GM19025 (cell line): Measurements from ENCODE around the gene RAB25.
"Not testable (repeated sequence)": the region's sequence is repeated elsewhere in the genome, so short reads cannot be mapped to it uniquely, and the experiment has no call there.

ENCODE experiments used
- ATAC-seq: cut with Tn5 transposase; IDR thresholded peaks from one replicate; pipeline ENCODE4 v1.9.1; 2021; ENCODE audit warnings: mild to moderate bottlenecking, low read depth, moderate library complexity; ENCODE audit not compliant: unreplicated experiment

RAB25 gene

DNA sequence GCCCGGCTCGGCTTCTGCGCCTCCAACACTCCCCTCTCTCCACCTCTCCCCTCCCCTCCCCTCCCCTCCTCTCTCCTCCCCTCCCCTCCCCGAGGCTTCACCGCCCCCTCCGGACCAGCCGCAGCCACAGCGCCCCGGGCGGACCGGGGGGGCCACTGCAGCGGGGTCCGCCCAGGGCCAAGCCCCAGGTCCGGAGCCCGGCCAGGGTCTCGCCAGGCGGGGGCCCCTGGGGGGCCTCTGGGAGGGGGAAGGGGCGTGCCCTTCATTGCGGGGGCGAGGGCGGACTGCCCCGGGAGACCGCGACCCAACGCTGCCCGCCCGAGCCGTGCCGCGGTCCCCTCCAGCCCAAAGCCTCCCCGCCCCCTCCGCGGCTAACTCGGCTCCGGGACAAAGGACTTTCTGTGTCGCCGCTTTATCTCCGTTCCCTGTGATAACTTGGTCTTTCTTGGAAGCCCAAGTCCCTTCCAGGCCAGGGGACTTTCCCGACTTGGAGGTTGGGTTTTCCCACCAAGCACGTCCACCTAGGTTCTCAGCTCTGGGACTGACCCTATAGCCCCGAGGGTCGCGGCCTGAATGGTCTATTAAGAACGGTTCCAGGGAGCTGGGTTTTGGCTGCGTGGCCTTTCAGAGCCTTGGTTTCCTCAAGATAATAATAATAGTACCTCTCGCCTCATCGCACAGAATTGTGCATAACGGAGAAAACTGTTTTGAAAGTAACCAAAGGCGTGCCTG is 7.0 kb upstream of the RAB25 start, which contains the start of gene UBQLN4:
Gene UBQLN4, minus strand, starts transcription at position 31 of the 732 bp plus-strand sequence. CDS start 97 bp downstream, outside the sequence.
- peak; percentile 42 for ATAC-seq

DNA sequence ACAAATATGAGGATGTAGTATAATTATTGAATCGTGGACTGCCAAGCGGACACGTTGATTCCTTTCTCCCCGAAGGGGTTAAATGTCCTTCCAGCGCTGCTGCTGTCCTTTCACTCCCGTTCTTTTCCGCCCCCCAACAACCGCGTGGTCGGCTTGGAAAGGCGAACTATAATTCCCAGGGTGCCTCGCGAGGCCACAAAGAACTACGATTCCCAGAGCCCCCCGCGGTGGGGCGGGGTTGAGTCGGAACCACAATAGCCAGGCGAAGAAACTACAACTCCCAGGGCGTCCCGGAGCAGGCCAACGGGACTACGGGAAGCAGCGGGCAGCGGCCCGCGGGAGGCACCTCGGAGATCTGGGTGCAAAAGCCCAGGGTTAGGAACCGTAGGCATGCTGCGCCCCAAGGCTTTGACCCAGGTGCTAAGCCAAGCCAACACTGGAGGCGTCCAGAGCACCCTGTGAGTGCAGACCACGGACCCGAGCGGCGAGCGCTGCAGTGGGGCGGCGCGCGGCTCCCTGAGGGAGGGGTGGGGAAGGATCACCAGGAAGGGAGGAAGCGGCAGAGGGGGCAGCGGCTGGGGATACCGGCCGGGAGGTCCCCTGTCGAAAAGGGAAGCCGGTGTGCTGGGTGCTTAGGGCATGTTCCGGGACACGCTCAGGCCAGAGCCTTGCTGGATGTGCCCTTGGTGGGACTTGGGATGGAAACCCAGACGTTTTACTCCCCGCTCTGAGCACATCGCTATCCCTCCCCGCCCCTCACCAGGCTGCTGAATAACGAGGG is 6.3 kb upstream of the RAB25 start, which contains the start of gene LAMTOR2:
Gene LAMTOR2, plus strand, starts transcription at position 283 of the 781 bp plus-strand sequence. Its CDS starts 108 bp downstream, at position 391.
- peak; percentile 68 for ATAC-seq

DNA sequence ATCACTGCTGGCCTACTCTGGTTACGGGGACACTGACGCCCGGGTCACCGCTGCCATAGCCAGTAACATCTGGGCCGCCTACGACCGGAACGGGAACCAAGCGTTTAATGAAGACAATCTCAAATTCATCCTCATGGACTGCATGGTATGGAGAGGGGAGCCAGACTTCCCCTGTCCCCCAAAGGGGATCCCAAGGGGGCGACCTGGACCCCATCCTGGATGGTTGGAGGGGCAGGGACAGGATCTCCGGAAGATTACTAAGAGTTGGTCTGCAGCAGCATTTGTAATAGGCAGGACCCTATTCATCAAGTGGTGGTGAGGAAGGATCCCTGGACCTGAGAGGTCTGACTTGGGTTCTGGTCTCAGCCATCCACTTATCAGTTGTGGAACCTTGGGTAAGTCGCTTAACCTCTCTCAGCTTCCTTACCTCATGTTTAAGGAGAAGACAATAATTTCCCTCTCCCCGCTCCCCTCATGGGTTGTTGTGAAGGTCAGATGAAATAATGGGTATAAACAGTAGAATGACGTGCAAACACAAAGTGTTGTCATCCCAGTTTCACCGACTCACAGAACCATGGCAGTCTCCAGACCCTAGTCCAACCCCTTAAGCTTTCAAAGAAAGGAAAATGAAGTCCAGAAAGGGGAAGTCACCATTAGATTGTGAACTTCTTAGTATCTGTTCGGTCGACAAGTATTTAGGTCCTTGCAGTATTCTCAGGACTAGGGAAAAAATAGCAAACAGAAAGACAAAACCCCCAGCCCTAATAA is 5.5 kb upstream of the RAB25 start:
- no peak for ATAC-seq

DNA sequence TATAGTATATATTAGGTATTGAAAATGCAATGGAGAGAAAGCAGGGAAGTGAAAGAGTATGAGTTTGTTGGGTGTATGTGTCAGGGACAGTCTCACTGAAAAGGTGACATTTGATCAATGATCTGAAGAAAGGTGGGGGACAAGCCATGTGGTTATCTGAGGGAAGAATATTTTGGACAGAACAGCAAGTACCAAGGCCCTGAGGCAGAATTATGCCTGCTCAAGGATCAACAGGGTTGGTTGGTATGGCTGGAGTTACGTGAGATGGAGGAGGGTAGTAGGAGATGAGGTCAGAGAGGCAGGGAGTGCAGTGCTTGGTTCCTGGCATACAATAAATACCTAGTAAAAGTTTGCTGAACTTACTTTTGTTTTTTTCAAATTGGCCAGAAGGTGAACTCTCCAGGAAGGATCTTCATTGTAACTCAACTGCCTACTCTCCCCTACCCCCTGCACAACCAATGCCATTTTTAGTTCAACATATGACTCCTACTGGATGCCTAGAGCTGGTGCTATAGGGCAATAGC is 4.6 kb upstream of the RAB25 start:
- no peak for ATAC-seq

DNA sequence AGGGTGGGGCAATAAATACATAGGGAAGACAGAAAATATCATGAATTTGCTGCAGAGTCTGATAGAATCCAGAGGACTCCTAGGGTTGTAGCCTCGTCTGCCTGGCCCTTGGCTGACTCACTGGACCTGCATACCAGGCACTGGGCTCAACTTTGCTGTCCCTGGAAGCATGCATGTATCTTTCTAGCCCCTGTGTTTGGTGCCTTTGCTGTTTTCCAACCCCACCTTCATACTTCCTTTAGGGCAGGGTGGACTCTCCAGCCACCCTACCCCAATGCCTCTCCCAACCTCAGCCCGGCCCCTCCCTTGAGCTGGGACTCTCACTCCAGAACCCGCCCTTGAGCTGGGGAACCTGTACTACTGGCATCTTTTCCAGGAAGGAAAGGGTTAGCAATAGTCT is 1.2 kb downstream of the RAB25 start:
- ATAC-seq = no peak

DNA sequence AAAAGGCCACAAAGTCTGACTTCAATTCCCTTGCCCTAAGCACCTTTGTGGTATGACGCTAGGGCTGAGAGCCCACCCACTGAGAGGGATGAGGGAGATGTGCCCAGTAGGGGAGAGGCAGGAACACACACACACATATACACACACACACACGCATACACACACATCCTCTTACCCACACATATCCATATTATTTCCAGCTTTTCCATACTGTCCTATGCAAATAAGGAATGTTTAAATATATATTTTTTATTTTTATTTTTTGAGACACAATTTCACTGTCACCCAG is 3.0 kb downstream of the RAB25 start:
- ATAC-seq = no peak

DNA sequence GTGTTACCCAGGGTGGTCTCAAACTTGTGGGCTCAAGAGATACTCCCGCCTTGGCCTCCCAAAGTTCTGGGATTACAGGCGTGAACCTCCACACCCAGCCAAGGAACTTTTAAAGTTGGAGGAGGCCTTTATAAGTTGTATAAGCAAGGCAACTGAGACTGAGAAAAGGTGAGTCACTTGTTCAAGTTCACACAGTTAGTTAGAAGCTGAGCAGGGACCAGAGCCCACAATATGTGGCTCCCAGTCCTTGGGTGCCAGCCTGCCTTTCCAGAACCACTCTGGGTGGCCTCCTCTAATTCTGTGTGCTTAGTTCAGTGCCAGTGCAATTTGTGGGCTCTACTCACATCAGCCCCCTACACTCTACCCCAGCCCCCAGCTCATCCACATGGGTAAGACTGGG is 3.7 kb downstream of the RAB25 start:
- ATAC-seq = no peak

DNA sequence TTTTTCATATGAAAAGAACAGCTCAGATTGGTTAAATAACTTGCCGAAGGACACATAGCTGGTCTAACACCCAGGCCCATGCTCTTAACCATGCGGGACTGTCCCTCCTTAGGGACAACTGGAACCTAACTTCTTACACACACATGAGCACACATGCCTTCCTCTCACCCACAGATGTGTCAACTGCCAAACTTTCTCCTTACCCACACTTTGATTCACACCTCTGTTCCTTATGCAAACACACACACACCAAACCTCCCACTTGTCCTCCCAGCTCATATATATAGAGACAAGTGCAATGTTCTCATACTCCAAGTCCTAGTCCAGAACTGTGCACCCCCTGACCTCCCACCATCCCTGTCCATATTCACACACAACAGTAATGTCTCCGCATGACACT is 4.3 kb downstream of the RAB25 start:
- ATAC-seq = no peak

DNA sequence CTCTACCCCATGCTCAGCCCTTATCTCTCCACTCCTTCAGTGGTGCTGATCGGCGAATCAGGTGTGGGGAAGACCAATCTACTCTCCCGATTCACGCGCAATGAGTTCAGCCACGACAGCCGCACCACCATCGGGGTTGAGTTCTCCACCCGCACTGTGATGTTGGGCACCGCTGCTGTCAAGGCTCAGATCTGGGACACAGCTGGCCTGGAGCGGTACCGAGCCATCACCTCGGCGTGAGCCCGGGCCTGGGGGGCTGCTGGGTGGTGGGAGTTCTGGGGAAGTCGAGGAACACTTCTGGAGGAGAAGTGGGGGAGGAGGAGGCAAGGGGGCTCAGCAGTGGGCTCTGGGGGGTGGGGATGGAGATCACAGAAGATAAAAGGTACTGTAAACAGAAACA is 4.9 kb downstream of the RAB25 start:
- ATAC-seq = no peak

DNA sequence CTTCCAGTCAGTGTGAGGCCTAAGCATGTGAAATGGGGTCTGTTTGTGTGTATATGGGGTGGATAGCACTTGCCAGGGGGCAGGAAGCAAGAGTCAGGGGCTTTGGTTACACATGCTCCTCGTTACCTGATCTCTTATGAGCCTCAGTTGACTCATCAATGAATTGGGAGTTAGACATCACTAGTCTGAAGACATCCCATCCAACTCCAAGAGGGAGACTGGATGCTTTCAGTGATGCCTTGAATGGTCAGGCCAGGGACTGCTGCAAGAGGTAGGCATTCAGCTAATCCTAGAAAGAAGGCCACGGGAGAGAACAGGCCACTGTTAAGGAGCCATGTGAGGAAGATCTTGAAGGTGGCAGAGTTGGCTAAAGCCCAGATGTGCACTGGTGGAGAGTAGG is 6.3 kb downstream of the RAB25 start:
- ATAC-seq = no peak

DNA sequence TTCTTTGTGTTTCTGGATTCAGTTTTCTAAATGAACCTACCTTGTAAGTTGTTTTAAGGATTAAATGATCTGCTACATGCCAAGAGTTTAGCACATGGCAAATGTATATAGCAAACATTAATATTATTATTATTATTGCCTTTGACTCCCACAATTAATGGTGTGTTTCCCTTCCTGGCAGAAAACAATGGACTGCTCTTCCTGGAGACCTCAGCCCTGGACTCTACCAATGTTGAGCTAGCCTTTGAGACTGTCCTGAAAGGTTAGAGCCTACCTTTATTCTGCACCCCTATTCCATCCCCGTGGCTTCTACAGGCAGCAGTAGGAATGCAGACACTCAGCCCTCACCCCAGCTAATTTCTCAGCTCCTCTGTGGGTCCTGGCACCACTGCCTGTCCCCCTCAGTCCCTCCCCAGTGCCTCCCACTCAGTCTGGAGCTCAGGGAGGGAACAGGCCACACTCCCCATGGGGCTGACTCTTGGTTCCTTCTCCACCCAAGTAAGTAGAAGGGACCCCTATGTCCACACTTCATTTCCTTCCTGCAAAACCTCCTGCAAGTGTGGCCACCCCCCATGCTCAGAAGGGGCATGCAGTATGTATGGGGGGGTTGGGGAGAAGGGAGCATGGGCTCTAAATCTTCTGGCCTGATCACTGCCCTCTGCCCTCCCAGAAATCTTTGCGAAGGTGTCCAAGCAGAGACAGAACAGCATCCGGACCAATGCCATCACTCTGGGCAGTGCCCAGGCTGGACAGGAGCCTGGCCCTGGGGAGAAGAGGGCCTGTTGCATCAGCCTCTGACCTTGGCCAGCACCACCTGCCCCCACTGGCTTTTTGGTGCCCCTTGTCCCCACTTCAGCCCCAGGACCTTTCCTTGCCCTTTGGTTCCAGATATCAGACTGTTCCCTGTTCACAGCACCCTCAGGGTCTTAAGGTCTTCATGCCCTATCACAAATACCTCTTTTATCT is 8.8 kb downstream of the RAB25 start:
- no peak for ATAC-seq

DNA sequence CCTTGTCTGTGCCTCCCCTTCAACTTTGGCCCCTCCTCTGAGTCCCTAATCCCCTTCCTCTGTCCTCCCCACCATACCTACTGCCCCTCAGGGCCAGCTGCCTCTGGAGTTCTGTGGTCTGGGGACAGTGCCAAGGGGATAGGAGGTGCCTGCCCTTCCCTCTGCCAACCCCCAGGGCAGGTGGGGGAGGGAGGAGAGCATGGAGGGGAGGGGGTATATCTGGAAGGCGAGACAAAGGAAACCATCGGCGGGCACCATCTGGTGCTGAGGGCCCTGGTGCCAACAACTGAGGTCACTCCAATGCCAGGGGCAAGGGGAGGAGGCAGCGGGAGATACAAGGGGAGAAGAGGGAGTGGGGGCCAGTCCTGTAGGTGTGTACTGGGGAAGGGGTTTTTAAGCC is 9.6 kb downstream of the RAB25 start:
- no peak for ATAC-seq

DNA sequence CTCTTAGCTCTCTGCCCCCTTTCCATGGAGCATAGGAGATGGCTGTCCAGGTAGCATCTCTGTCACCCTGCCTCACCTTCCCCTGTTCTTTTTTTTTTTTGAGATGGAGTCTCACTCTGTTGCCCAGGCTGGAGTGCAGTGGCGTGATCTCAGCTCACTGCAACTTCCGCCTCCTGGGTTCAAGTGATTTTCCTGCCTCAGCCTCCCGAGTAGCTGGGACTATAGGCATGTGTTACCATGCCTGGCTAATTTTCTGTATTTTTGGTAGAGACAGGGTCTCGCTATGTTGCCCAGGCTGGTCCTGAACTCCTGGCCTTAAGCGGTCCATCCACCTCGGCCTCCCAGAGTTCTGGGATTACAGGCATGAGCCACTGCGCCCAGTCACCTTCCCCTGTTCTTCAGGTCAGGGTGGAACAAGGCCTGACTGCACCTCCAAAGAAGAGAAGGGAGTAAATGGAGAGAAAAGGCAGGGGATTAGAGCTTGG is 10.4 kb downstream of the RAB25 start:
- ATAC-seq = not testable (repeated sequence)

DNA sequence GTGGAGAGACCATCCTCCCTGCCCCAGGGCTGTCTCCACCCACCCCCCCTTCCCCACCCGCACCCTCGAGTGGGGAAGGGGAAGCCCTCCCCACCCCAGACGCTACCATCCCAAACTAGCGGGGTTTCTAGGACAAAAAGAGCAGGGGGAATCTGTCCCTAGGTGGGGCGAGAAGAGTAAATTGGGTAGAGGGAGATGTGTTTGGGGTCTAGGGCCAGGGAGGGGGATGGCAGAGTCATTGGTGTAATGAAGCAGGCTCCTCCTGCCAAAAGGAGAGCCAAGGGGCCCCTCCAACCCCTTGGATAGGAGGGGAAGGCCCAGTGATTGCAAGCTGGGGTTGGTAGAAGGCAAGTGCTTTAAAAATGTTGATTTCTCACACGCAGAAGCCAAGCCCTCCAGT is 11.3 kb downstream of the RAB25 start:
- ATAC-seq = no peak

DNA sequence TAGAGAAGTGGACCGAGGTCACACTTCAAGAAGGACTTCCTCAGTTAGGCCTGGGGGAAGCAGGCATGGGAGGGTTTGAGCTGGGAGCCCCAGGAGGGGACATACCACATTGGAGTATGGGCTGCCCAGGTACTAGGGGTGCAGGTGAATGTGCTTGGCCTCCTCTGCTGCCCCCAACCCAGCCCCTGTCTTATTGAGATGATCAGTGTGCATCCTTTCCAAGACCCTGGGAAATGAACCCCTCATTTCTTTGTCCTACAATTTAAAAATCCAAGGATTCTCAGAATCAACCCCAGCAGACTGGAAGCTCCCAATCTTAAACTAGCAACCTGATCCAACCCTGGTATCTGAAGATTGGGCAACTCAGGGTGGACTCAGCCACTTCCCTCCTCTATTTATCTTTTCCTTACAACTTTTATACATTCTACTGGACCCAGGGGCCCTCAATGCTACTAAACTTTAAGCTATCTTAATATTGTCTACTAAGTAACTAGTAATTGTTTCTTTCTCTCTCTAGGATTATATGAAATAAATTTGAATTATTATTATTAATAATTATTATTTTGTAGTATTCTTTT is 12.2 kb downstream of the RAB25 start:
- no peak for ATAC-seq

DNA sequence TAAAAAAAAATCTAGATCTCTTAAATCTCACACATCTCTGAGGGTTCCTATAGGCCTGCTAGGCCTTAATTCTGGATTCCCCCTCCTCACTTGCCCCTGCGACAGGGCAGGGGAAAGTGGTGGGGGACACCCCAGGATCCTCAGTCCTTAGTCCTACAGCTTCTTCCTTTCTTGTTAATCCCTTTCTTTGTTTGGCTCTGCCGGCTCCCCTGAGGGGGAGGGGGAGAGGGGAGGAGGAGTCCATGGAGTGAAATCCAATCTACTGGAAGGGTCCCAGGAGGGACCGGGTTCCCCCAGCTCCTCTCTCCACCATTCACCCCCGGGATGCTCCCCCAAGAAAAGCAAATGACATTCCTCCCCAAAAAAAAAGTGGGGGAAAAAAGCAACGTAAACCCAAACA is 12.8 kb downstream of the RAB25 start:
- ATAC-seq = no peak

DNA sequence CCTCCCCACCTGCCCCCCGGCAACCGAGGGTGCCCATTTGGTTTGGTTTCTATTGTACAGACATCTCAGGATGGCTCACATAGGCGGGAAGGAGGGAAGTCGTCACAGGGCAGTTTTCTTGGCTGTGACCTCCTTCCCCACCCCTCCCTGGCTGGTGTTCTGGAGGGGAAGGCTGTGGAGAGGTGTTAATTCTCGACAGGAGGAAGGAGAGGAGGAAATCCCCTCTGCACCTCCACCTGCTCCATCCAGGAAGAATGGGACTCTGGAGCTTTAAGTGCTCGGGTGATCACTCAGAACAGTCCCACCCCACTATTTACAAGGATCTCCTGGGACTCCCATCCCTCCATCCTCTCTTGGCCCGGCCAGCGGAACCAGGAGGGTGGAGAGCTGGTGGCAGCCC is 13.7 kb downstream of the RAB25 start:
- ATAC-seq = no peak

DNA sequence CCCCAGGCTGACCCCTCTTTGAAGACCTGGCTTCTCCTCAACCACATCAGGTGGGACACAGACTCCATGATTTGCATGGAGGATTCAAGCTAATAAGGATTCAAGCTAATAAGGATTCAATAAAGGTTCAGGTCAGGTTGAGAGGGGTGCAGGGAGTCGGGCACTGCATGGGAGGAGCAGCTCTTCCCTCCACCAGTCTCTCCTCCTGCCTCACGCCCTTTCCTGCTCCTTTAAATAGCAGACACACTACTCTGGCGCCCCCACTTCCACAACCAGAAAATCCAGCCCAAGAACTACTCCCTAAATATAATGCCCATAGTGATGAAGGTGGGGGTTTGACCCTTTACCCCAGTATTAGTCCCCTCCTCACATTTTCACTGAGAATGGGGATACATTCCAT is 14.2 kb downstream of the RAB25 start:
- ATAC-seq = no peak

DNA sequence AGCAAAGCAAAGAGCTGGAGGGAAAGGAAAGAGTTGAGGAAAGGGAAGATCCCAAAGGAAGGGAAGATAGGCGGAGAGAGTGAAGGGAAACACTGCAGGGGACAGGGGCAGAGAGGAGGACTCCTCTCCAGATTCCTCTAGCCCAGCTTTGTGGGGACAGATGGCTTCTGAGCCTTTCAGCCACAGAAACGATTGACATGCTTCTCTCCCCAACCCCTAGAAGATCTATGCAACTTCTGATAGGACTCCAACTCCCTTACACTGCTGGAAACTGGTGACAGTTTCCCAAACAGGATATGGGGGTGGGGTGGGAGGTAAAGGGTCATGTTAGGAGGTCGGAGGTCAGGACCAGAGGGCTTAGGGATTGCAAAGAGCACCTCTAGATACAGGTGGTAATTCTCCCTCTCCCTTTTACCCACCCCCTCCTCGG is 14.8 kb downstream of the RAB25 start:
- ATAC-seq = no peak
